GM12873 (cell line): ENCODE measurements around the gene MUC5B.

Source experiments
- TF ChIP-seq, protein P1 (sequence below): IDR thresholded peaks from 2 replicates; pipeline ENCODE4 v1.5.1; 2012; ENCODE audit warnings: low read depth, mild to moderate bottlenecking, moderate library complexity, low read length, control low read depth; ENCODE audit not compliant: insufficient read depth; ENCODE audit errors: missing control alignments

Gene MUC5B

DNA sequence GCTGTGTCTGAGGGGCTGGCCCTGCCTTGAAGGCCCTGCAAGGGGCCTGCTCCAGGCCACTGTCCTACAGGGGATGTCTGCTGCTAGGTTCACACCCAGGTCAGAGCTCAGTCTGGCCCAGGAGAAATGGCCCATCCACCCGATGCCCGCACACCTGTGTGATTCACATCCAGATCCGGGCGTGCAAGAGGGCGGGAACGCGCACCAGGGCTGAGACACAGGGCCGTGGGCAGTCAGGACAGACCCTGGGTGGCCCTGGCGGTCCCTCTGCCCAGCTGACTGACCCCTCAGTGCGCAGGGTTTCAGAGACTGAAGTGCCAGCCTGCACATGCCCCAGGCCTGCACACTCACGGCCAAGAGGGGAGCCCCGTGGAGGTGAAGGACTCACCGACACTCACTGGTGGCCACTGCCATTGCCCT is 79.2 kb downstream of the MUC5B start:
- TF ChIP-seq, protein P1, sequence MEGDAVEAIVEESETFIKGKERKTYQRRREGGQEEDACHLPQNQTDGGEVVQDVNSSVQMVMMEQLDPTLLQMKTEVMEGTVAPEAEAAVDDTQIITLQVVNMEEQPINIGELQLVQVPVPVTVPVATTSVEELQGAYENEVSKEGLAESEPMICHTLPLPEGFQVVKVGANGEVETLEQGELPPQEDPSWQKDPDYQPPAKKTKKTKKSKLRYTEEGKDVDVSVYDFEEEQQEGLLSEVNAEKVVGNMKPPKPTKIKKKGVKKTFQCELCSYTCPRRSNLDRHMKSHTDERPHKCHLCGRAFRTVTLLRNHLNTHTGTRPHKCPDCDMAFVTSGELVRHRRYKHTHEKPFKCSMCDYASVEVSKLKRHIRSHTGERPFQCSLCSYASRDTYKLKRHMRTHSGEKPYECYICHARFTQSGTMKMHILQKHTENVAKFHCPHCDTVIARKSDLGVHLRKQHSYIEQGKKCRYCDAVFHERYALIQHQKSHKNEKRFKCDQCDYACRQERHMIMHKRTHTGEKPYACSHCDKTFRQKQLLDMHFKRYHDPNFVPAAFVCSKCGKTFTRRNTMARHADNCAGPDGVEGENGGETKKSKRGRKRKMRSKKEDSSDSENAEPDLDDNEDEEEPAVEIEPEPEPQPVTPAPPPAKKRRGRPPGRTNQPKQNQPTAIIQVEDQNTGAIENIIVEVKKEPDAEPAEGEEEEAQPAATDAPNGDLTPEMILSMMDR: no peak

DNA sequence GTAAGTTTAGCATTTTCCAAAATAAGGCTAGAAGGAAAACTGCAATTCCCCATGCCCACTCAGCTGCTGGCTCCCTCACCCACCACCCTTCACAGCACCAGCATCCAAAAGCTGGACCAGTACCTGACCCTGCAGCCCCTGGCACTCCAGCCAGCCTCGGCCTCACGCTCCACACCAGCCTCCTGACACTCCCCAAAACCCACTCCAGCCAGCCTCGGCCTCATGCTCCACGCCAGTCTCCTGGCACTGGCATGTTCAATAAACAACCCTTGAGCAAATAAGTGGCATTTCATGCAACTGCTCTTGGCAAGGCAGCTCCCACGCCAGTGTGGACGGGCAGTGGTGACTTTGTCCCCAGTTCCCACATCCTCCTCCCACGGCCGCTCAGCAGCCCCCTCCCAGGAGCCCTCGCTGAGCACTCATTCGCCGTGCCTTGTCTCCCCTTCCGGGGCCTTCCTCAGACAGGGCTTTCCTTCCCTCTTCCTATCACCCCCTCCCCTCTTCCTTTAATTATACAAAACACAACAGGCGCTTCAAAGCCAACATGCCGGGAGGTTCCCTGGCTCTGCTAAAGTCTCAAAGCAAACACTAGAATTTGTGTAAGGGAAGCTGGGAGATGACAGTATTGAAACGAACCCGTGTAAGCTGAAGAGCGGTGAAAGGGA is 79.7 kb downstream of the MUC5B start:
- TF ChIP-seq, protein P1: no peak

DNA sequence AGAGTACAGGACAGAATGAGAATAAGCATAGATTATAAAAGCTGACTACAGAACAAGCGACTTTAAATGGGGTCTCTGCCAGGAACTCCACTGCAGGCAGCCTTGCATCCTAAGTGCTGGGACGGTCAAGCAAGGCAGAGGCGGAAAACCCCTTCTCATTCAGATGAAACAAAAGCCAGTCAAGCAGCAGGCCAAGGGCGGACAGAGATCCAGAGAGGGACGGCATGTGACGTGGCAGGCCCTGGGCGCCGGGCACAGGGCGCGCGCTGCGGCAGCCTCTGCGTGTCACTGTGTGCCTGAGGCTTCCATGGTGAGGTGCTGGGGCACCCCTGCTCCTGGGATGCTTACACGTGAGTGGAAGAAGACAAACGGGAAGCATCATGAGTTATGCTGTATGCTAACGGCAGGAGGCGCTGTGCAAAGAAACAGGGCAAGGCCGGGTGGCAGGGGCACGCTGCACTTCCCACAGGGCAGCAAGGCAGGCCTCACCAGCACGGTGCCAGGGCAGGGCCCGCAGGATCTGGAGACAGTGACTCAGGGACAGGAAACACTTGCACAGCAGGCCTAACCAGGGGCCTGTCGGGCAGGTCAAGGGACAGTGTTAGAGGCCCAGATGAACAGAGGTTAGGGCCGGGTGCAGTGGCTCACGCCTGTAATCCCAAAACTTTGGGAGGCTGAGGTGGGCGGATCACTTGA is 80.4 kb downstream of the MUC5B start:
- TF ChIP-seq, protein P1: no peak

DNA sequence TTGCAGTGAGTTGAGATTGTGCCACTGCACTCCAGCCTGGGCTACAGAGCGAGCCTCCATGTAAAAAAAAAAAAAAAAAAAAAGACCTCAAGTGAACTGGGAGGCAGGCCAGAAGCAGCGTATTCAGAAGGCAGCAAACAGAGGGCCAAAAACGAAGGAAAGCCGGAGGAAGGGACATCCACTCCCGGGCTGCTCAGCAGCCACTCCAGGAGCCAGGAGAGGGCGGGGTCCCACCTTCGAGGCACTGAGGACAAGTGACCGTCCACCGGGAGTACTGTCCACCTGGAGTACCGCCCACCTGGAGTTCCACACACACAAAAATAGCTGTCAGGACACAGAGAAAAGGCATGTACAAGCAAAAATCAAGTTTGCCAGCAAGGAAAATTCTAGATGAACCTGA is 81.1 kb downstream of the MUC5B start:
- TF ChIP-seq, protein P1: no peak

DNA sequence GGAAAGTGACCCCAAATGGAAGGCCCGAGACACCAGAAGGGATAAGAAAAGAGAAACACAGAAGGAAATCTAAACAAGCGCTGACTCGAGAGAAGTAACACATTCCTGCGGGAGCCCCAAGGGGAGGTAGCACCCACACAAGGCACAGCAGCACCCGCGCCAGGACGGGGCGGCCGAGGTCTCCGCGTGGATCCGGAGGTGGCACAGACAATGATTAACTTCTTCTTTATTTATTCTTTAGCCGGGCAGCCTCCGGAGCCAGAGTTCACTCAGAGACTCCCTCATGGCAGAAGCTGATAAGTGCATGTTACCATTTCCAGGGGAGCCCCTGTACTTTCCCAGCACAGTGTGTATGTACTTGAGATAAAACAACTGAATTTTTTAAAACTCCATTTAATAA is 81.5 kb downstream of the MUC5B start:
- TF ChIP-seq, protein P1: no peak

DNA sequence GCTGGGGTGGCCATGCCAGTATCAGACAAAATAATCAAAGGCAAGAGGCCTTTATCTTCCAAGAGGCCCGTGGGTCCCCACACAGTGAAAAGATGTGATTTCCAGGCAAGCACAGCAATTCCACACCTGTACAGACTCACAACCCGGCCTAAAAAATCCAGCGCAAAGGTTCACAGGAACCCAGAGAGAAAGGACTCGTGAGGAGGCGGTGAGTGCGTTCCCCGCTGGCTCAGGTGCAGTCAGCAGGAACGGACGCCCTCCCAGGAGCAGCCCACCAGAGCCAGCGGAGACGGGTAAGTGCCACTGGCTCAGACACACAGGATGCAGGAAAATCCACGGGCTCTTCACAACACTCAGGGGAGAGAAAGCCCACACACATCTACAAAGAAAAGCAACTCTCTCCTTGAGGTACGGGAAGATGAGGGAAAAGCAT is 82.2 kb downstream of the MUC5B start:
- TF ChIP-seq, protein P1: no peak

DNA sequence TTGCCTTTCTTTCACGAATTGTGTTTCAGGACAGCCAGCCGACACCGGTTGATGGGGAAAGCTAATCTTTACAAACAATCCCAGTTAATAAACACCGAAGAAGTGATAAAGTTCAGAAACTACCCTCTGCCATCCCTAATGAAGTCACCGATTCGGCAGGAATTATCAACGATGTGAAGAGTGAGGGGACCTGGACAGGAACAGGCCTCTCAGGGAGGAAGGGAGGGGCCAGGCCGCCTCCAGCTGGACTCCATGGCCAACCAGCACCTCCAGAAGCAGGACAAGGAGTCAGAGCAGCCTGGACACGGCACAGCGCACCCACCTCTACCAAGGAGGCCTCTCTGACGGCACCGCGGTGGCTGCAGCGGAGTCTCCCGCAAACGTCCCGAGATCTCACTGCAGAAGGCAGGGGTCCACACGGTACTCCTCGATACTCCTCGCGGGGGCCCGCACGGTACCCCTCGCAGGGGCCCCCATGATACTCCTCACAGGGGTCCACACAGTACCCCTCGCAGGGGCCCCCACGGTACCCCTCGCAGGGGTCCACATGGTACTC is 82.7 kb downstream of the MUC5B start:
- TF ChIP-seq, protein P1: no peak
